ENCODE results near the gene SCN10A.

DNA sequence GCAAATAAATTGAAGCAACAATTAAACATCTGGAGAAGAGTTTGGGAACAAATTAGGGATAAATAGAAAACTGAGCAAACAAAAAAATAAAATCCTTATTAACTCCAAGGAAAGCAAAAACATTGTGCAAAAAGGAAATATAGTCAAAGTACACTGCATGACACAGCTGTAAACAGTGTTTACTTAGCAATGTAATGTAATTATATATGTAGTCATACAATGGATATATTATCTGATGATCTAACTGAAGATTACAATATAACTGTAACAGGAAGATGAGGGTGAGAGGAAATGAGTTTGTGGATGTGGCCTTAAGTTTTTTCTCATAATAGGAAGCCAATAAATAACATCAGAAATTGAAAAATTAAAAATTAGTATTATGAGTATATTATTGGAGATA lies 42.5 kb downstream of the SCN10A start:
- TF ChIP-seq, protein P1, sequence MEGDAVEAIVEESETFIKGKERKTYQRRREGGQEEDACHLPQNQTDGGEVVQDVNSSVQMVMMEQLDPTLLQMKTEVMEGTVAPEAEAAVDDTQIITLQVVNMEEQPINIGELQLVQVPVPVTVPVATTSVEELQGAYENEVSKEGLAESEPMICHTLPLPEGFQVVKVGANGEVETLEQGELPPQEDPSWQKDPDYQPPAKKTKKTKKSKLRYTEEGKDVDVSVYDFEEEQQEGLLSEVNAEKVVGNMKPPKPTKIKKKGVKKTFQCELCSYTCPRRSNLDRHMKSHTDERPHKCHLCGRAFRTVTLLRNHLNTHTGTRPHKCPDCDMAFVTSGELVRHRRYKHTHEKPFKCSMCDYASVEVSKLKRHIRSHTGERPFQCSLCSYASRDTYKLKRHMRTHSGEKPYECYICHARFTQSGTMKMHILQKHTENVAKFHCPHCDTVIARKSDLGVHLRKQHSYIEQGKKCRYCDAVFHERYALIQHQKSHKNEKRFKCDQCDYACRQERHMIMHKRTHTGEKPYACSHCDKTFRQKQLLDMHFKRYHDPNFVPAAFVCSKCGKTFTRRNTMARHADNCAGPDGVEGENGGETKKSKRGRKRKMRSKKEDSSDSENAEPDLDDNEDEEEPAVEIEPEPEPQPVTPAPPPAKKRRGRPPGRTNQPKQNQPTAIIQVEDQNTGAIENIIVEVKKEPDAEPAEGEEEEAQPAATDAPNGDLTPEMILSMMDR (IDR thresholded peaks at IDR 0.05), result no peak
- TF ChIP-seq EP300 (IDR thresholded peaks at IDR 0.05) (no peak), POLR2AphosphoS5 (IDR thresholded peaks at IDR 0.05) (no peak), POLR2A (IDR thresholded peaks at IDR 0.05) (no peak)

All from gastroesophageal sphincter (tissue), 3 donors.